ENCODE results near the gene UBE2F. TPM values are rescaled to one million over a fixed set of nuclear protein-coding genes. Genes with fewer than 3 reads are reported as not detected.
"Not testable (repeated sequence)": the region's sequence is repeated elsewhere in the genome, so short reads cannot be mapped to it uniquely, and the experiment has no call there.

Gene UBE2F
- total and polyA plus RNA-seq, 5 experiments from 2014 or later: 33.9 to 67.3 (median 41.5) TPM

DNA sequence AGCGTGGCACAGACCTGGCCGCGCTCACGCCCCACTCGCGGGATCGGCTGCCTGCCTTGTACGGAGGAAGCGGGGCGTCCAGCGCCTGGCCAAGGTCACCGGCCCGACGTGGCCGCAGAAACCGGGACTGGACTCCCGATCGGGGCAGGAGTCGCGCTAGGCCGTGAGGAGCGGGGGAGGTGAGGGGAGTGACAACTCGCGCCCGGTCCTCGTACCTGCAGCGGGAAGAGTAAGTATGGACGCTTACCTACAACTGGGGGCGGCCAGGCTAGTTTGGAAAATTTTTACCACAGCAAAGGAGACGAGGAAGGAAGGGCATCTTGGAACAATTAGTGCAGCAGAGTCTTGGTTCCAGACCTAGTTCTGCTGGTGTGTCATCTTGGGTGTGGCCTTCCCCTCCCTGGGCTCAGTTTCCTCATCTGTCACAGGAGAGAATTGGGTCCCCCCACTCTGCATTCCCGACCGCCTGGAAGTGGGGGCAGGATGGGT is 693 bp downstream of the UBE2F start:
- DNase-seq (peak in 4 of 10 donors; percentile 12 to 18 (median 15)), ATAC-seq (no peak)
- H3K36me3 Mint-ChIP-seq: peaks cover 0 to 3% (median 2%) of the 10 kb centered on the region in 3 donors
- H3K27me3 Mint-ChIP-seq: no peaks in the 10 kb centered on the region
- POLR2A ChIA-PET: interaction anchor here (0.6 to 2.8 kb wide), 4 partner anchors 44 to 321 kb away, joined by 3 to 8 read pairs (median 4); partner anchors contain the start of gene PER2
- peak overlapping the region; percentile 77 to 89 (median 82) for H3K4me3 Mint-ChIP-seq
- peaks cover 24 to 44% (median 43%) of the 10 kb centered on the region in 4 donors for H3K4me1 Mint-ChIP-seq
- peak overlapping the region; percentile 43 to 96 (median 86) for H3K27ac Mint-ChIP-seq
- H3K9me3 Mint-ChIP-seq: peaks cover 0 to 13% (median 5%) of the 10 kb centered on the region in 9 donors

DNA sequence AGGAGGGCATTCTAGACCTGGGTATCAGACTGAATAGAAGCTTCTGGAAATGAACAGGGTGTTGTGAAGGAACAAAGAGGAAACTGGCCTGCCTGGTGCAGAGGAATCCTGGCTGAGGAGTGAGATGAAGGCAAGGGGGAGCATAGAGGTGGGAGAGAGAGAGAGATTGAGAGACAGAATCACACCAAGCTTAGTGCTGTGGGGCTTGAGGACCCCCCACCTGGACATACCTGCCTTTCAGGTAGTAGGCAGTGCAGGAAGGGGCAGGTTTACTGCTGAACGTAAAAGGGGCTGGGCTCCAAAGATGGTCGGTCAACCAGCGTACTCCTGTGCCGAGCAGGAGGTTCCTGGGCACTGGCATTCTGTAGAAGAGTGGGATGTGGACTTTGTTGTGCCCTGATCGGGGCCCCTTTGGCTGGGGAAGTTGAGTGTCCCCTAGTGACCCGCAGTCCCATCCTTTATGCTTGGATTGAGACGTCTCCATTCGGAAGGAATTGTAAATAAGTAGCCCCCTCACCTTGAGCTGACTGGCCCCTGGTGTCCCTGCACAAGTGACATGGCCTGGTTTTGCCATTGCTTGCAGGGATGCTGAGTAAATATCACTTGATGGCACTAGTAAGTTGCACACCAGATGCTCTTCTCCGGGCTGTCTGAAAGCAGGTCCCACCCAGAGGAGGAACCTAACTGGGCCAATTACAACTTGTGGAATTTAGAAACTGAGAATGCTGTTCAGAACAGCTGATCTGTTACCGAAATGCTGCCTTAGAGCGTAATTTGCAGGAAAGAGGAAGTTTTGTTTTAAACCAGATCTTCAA is 1.4 kb downstream of the UBE2F start:
- POLR2A ChIA-PET: interaction anchor here (0.6 to 2.8 kb wide), 8 partner anchors 11 to 320 kb away, joined by 3 to 8 read pairs (median 3); partner anchors contain the start of gene PER2
- Mint-ChIP-seq H3K27ac (peak overlapping the region; percentile 43 to 96 (median 86)), H3K4me3 (peak overlapping the region; percentile 77 to 89 (median 82)), H3K27me3 (no peaks in the 10 kb centered on the region), H3K4me1 (peaks cover 25 to 48% (median 43%) of the 10 kb centered on the region in 4 donors), H3K36me3 (peaks cover 0 to 5% (median 1%) of the 10 kb centered on the region in 3 donors), H3K9me3 (peaks cover 0 to 6% (median 0%) of the 10 kb centered on the region in 9 donors)
- peak in 9 of 10 donors; percentile 36 to 76 (median 44) for DNase-seq
- ATAC-seq: peak; percentile 50 to 66

DNA sequence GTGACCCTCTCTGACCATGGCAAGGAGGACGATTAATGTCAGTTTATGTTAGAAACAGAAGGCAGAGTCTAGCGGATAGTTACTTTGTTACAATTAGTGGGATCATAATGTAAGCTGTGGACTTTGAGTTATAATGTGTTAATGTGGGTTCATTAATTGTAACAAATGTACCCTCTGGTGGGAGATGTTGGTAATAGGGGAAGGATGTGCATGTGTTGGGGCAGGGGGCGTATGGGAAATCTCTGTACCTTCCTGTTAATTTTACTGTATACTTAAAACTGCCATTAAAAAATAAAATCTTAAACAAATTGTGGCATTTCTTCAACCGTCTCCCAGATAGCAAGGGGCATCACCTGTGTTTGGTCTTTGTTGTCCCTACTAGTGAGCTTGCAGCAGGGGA is 4.8 kb downstream of the UBE2F start:
- POLR2A ChIA-PET: interaction anchor here (0.7 kb wide), 1 partner anchor 70 kb away, joined by 12 read pairs; no protein-coding TSS in a partner anchor
- Mint-ChIP-seq H3K27ac (no peak overlapping the region), H3K4me1 (peaks cover 32 to 58% (median 48%) of the 10 kb centered on the region in 4 donors), H3K27me3 (no peaks in the 10 kb centered on the region), H3K36me3 (peaks cover 0 to 34% (median 11%) of the 10 kb centered on the region in 3 donors), H3K4me3 (no peak overlapping the region), H3K9me3 (no peaks in the 10 kb centered on the region)
- DNase-seq (no peak), ATAC-seq (no peak)

DNA sequence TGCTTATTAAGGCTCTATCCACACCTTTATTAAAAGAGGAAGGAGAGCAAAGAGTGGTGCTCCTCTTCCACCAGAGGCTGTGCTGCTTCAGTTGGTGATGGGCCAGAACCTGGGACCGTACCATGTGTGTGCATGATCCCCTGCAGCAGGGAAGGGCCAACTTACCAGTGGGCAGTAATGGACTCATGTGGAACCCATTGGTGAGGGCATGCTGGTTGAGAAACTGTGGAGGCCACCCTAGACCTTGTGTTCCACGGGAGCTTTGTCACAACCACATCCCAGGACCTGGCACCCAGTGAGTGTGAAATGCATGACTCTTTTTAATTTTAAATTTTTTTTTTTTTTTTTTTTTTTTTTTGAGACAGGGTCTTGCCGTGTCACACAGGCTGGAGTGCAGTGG is 5.4 kb downstream of the UBE2F start:
- DNase-seq (no peak), ATAC-seq (no peak)
- Mint-ChIP-seq H3K9me3 (no peaks in the 10 kb centered on the region), H3K27me3 (no peaks in the 10 kb centered on the region), H3K27ac (no peak overlapping the region), H3K36me3 (peaks cover 0 to 35% (median 11%) of the 10 kb centered on the region in 3 donors), H3K4me3 (no peak overlapping the region), H3K4me1 (peaks cover 33 to 62% (median 51%) of the 10 kb centered on the region in 4 donors)
- POLR2A ChIA-PET: interaction anchor here (0.7 to 0.8 kb wide), 2 partner anchors 70 to 89 kb away, joined by 3 to 12 read pairs; partner anchors contain the start of gene SCLY

DNA sequence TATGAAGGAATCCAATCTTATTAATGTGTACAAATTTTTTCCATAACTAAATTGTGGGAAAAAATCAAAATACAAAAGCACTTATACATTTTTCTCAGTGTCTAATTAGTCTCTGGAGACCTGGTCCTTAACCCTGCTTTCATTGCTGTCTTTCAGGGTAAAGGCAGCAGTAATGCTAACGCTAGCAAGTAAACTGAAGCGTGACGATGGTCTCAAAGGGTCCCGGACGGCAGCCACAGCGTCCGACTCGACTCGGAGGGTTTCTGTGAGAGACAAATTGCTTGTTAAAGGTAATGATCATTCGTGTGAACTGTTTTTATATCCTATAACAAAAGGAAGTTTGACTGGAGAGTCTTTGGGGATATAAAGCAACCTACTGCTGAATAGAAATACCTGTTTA is 6.1 kb downstream of the UBE2F start:
- DNase-seq: no peak
- Mint-ChIP-seq H3K36me3 (peaks cover 0 to 40% (median 11%) of the 10 kb centered on the region in 3 donors), H3K9me3 (no peaks in the 10 kb centered on the region), H3K27me3 (no peaks in the 10 kb centered on the region), H3K27ac (no peak overlapping the region), H3K4me1 (peaks cover 35 to 65% (median 53%) of the 10 kb centered on the region in 4 donors), H3K4me3 (no peak overlapping the region)
- POLR2A ChIA-PET: interaction anchor here (0.8 kb wide), 1 partner anchor 88 kb away, joined by 3 read pairs; the partner anchor contains the start of gene SCLY
- ATAC-seq: no peak

DNA sequence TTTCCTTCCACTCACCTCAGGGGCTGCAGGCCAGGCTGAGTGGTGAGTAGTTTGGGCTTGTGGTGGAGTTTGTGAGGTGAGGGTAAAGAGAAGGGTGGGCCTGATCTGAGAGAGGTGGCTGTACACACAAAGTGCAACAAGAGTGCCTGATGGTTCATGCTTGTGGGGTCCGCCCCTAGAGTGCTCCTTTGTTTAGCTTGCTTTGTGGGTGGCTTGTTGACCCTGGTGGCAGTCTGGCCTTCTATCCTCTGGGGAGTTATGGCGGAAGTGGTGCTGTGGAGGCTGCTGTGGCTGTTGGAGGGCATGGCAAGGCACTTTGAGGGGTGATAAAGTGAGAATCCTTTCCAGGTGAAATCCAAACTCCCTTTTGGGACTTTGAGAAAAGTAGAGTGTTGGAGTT is 10.6 kb downstream of the UBE2F start:
- peak in 1 of 10 donors; percentile 15 for DNase-seq
- H3K4me3 Mint-ChIP-seq: peak overlapping the region in 4 of 10 donors; percentile 1 to 54 (median 12)
- H3K36me3 Mint-ChIP-seq: peaks cover 0 to 43% (median 11%) of the 10 kb centered on the region in 3 donors
- H3K27ac Mint-ChIP-seq: peak overlapping the region in 7 of 10 donors; percentile 8 to 73 (median 33)
- no peaks in the 10 kb centered on the region for H3K27me3 Mint-ChIP-seq
- H3K4me1 Mint-ChIP-seq: peaks cover 33 to 65% (median 54%) of the 10 kb centered on the region in 4 donors
- POLR2A ChIA-PET: interaction anchor here (0.7 kb wide), 1 partner anchor 24 kb away, joined by 3 read pairs; no protein-coding TSS in a partner anchor
- H3K9me3 Mint-ChIP-seq: no peaks in the 10 kb centered on the region
- no peak for ATAC-seq

DNA sequence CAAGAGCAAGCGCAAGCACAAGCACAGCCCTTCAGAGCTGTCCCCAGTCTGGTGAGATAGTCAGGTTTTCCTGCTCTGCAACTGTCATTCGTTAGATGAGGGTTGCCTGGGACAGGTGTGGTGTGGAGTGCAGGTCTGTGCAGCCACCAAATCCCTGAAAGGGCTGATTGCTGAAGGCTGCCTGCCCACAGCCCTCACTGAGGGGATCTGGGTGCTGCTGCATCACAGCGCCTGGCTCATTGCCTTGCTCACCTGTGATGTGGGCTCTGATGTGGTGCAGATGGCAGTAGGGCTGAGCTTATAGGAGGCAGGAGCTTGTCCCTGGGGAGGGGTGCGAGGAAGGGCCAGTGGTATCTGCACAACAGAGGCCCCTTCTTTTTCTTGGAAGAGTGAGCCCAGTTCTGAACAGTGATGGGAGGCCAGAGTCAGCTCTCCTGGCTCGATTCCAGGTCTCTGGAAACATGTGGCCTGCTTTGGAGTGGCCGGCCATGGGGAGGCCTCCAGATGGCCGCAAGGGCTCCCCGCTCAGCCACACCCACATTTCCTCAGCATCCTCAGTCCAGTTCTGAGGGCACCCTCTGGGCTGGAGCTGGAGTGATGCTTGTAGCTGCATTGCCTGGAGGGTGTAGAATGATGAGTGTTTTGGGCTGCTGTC is 11.4 kb downstream of the UBE2F start:
- no peaks in the 10 kb centered on the region for H3K27me3 Mint-ChIP-seq
- ATAC-seq (peak in 1 of 2 donors; percentile 32), DNase-seq (peak in 1 of 10 donors; percentile 37)
- POLR2A ChIA-PET: no interaction called here
- no peaks in the 10 kb centered on the region for H3K9me3 Mint-ChIP-seq
- H3K27ac Mint-ChIP-seq: peak overlapping the region in 7 of 10 donors; percentile 11 to 73 (median 44)
- H3K4me1 Mint-ChIP-seq: peaks cover 32 to 65% (median 54%) of the 10 kb centered on the region in 4 donors
- peak overlapping the region in 4 of 10 donors; percentile 19 to 37 (median 29) for H3K4me3 Mint-ChIP-seq
- peaks cover 0 to 40% (median 10%) of the 10 kb centered on the region in 3 donors for H3K36me3 Mint-ChIP-seq

DNA sequence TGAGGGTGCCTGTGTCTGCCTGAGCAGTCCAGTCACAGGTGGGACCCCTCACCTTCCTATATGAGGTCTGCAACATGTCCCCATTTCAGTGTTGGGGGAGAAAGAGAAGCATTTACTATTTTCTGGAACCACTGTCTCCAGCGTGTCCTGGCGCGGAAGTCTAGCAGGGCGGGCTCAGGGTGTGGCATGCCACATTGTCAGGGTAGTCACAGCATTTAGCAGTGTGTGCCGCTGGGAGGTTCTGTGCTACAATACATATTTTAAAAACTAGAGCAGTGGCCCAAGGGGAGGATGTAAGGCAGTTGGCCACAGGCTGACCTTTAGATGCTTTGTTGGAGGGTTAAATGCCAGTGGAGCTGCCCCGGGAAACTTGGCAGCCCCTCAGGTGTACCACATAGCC is 12.5 kb downstream of the UBE2F start:
- DNase-seq (peak in 1 of 10 donors; percentile 28), ATAC-seq (no peak)
- Mint-ChIP-seq H3K27me3 (no peaks in the 10 kb centered on the region), H3K4me3 (peak overlapping the region in 6 of 10 donors; percentile 23 to 64 (median 58)), H3K36me3 (peaks cover 0 to 32% (median 5%) of the 10 kb centered on the region in 3 donors), H3K9me3 (no peaks in the 10 kb centered on the region), H3K27ac (peak overlapping the region in 4 of 10 donors; percentile 22 to 70 (median 63)), H3K4me1 (peaks cover 38 to 70% (median 63%) of the 10 kb centered on the region in 4 donors)
- POLR2A ChIA-PET: no interaction called here

DNA sequence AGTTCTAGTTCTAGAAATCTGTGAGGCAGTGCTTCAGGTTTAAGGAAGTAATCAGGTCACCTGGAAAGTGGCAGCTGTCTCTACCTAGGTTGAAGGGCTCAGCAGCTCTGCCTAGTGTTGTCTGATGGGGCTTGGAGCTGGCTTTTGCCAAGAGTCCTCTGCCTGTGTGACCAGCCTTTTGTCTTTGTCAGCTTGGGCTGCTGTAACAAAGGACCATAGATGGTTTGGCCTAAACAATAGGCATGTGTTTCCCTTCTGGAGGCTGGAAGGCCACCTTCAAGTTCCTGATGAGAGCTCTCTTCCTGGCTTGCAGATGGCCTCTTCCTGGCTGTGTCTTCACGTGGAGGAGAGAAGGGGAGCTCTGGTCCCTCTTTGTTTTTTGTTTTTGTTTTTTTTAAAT is 13.3 kb downstream of the UBE2F start:
- ATAC-seq: no peak
- H3K4me1 Mint-ChIP-seq: peaks cover 40 to 72% (median 68%) of the 10 kb centered on the region in 4 donors
- peak overlapping the region in 5 of 10 donors; percentile 23 to 66 (median 60) for H3K4me3 Mint-ChIP-seq
- H3K9me3 Mint-ChIP-seq: no peaks in the 10 kb centered on the region
- POLR2A ChIA-PET: no interaction called here
- peak overlapping the region in 6 of 10 donors; percentile 27 to 88 (median 66) for H3K27ac Mint-ChIP-seq
- peak in 1 of 10 donors; percentile 47 for DNase-seq
- peaks cover 0 to 25% (median 5%) of the 10 kb centered on the region in 3 donors for H3K36me3 Mint-ChIP-seq
- H3K27me3 Mint-ChIP-seq: no peaks in the 10 kb centered on the region

DNA sequence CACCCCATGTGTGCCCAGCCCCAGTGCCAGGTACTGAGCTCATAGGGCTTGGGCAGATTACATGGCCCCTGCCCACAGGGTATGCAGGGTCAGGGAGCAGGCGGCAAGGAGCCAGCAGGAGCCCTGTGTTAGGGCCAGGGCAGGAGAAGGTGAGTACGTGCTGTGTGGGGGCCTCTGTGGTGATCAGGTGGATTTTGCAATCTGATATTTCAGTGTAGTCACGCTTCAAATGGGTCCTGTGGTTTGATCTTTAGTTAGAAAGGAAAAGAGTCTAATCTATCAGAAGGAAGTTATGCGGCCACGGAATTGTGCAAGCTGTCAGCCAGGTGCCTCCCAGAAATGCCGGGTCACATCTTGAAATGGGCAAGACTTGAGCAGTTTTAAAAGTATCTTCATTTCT is 13.9 kb downstream of the UBE2F start:
- DNase-seq (peak in 1 of 10 donors; percentile 47), ATAC-seq (peak; percentile 30 to 60)
- POLR2A ChIA-PET: no interaction called here
- no peaks in the 10 kb centered on the region for H3K27me3 Mint-ChIP-seq
- H3K4me3 Mint-ChIP-seq: peak overlapping the region in 9 of 10 donors; percentile 13 to 68 (median 46)
- H3K9me3 Mint-ChIP-seq: no peaks in the 10 kb centered on the region
- peak overlapping the region; percentile 58 to 88 (median 72) for H3K27ac Mint-ChIP-seq
- peaks cover 0 to 21% (median 5%) of the 10 kb centered on the region in 3 donors for H3K36me3 Mint-ChIP-seq
- H3K4me1 Mint-ChIP-seq: peaks cover 41 to 74% (median 72%) of the 10 kb centered on the region in 4 donors

DNA sequence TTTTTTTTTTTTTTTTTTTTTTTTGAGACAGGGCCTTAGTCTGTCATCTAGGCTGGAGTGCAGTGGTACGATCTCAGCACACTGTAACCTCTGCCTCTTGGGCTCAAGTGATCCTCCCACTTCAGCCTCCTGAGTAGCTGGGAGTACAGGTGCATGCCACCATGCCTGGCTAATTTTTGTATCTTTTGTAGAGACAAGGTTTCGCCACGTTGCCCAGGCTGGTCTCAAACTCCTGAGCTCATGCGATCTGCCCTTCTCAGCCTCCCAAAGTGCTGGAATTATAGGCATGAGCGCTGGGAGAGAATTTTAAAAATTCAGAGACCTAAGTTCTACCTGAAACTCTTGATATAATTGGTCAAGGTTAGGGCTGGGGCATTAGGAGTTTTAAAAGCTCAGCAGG is 14.8 kb downstream of the UBE2F start:
- Mint-ChIP-seq H3K36me3 (peaks cover 0 to 17% (median 5%) of the 10 kb centered on the region in 3 donors), H3K4me1 (peaks cover 39 to 68% (median 67%) of the 10 kb centered on the region in 4 donors), H3K4me3 (peak overlapping the region in 1 of 10 donors; percentile 60)
- DNase-seq, H3K9me3 Mint-ChIP-seq, H3K27ac Mint-ChIP-seq, POLR2A ChIA-PET, H3K27me3 Mint-ChIP-seq, ATAC-seq: not testable (repeated sequence)
